Osteocyte (in vitro differentiated cells): ENCODE measurements around the gene FAM120C. TPM values are rescaled to one million over a fixed set of nuclear protein-coding genes. Genes with fewer than 3 reads are reported as not detected.

Experiments
- DNase-seq: peaks from one replicate; pipeline ENCODE4 v3.0.0; 2021; ENCODE audit warnings: mixed read lengths; ENCODE audit not compliant: unreplicated experiment; ENCODE audit errors: extremely low spot score
- H3K27ac Mint-ChIP-seq: one replicate; pipeline ENCODE4 v1.8.0; 2021; ENCODE audit warnings: mild to moderate bottlenecking, mixed read lengths; ENCODE audit not compliant: unreplicated experiment
- H3K27me3 Mint-ChIP-seq: one replicate; pipeline ENCODE4 v1.8.0; 2021; ENCODE audit warnings: mixed read lengths; ENCODE audit not compliant: unreplicated experiment
- H3K36me3 Mint-ChIP-seq: one replicate; pipeline ENCODE4 v1.8.0; 2021; ENCODE audit warnings: mixed read lengths; ENCODE audit not compliant: unreplicated experiment
- H3K4me1 Mint-ChIP-seq: one replicate; pipeline ENCODE4 v1.8.0; 2021; ENCODE audit warnings: mixed read lengths; ENCODE audit not compliant: unreplicated experiment
- H3K4me3 Mint-ChIP-seq: one replicate; pipeline ENCODE4 v1.8.0; 2021; ENCODE audit warnings: mild to moderate bottlenecking, moderate library complexity, mixed read lengths; ENCODE audit not compliant: unreplicated experiment
- H3K9me3 Mint-ChIP-seq: one replicate; pipeline ENCODE4 v1.8.0; 2021; ENCODE audit warnings: mixed read lengths; ENCODE audit not compliant: unreplicated experiment
- CTCF ChIP-seq: fragments of 200-600 bp; sonication (generic); IDR thresholded peaks from 2 replicates; pipeline ENCODE4 v1.5.0; 2021; ENCODE audit warnings: antibody characterized with exemption, mild to moderate bottlenecking, moderate library complexity
- total RNA-seq: library from RNA; stranded (reverse); gene quantifications from 2 replicates; pipeline ENCODE4 v1.2.1, GENCODE V29; 2021

FAM120C gene
- total RNA-seq, 1 donor from 2014 or later: 11.6 TPM

DNA sequence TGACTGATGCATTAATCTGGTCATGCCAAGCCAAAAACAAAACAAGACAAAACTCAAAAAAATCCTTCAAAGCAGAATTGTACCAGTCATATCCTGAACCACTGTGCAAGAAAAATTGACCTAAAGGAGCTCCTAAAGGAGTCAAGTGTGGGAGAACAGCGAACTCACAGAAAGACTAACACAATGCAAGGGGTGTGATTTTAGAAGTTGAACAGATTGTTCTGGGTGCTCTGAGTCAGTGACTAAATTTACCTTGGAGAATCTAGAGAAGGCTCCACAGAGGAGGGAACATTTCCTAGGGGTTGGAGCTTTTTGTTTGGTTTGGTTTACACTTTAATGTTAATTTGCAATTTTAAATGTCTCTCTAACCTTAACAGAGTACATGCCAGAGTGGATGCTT, 89.9 kb downstream of the FAM120C start:
- Mint-ChIP-seq H3K9me3 (peaks cover 8% of the 10 kb centered on the region), H3K4me3 (no peak overlapping the region), H3K4me1 (peaks cover 10% of the 10 kb centered on the region), H3K36me3 (peaks cover 8% of the 10 kb centered on the region), H3K27me3 (no peaks in the 10 kb centered on the region), H3K27ac (peak overlapping the region; percentile 67)
- no peak for TF ChIP-seq CTCF
- no peak for DNase-seq

- H3K9me3 Mint-ChIP-seq: peaks cover 8% of the 10 kb centered on the region
- DNase-seq: no peak
- no peaks in the 10 kb centered on the region for H3K27me3 Mint-ChIP-seq
- no peak overlapping the region for H3K4me3 Mint-ChIP-seq
- peaks cover 8% of the 10 kb centered on the region for H3K36me3 Mint-ChIP-seq
- H3K4me1 Mint-ChIP-seq: peaks cover 10% of the 10 kb centered on the region
- TF ChIP-seq CTCF: no peak
- no peak overlapping the region for H3K27ac Mint-ChIP-seq
Observed at GRCh38 chrX:54090880-54091279, 92.2 kb downstream of the FAM120C start.

- no peak overlapping the region for H3K27ac Mint-ChIP-seq
- peaks cover 8% of the 10 kb centered on the region for H3K36me3 Mint-ChIP-seq
- H3K4me3 Mint-ChIP-seq: no peak overlapping the region
- no peaks in the 10 kb centered on the region for H3K27me3 Mint-ChIP-seq
- no peak for TF ChIP-seq CTCF
- no peak for DNase-seq
- peaks cover 8% of the 10 kb centered on the region for H3K9me3 Mint-ChIP-seq
- H3K4me1 Mint-ChIP-seq: peaks cover 8% of the 10 kb centered on the region
Observed at GRCh38 chrX:54089191-54089590, 93.9 kb downstream of the FAM120C start.

DNA sequence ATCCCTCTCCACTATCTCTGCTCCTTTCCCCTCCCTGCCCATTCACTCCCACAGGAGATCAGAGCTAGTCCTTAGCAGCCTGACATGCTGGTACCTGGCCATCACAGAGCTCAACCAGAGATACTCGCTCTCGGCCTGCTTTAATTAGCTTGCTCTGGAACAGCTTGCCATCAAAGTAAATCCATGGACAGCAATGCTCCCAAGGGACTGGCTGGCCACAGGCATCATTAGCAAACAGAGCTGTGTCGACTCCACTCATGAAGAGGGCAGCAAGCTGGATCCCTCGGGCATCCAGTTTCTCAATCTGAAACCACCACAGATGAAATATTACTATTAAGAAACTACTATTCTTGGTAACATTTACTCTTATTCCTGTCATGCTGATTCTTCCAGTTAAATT, 95.4 kb downstream of the FAM120C start:
- H3K9me3 Mint-ChIP-seq: peaks cover 8% of the 10 kb centered on the region
- H3K4me1 Mint-ChIP-seq: no peaks in the 10 kb centered on the region
- no peak overlapping the region for H3K4me3 Mint-ChIP-seq
- no peak for DNase-seq
- TF ChIP-seq CTCF: no peak
- H3K36me3 Mint-ChIP-seq: peaks cover 8% of the 10 kb centered on the region
- no peaks in the 10 kb centered on the region for H3K27me3 Mint-ChIP-seq
- H3K27ac Mint-ChIP-seq: no peak overlapping the region

DNA sequence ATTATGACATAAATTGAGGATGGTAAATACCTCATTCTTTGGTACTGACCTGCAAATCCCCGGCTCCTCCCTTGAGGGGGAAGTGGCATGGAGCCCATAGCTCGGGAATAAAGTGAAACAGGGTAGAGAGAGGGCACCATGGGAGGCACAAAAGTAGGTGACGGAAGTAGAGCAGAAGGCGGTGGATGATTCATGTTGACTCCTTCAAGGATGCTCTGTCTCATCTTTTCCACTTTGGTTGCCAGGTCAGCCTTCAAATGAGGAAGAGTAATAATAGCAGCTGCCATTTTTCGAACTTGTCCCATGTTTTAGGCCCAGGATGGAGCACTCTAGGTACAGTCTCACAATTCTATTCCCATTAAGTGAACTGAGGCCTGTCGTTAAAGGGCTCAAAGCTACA, 97.4 kb downstream of the FAM120C start:
- no peak for DNase-seq
- H3K4me1 Mint-ChIP-seq: no peaks in the 10 kb centered on the region
- TF ChIP-seq CTCF: no peak
- no peak overlapping the region for H3K27ac Mint-ChIP-seq
- no peaks in the 10 kb centered on the region for H3K27me3 Mint-ChIP-seq
- peaks cover 2% of the 10 kb centered on the region for H3K36me3 Mint-ChIP-seq
- no peak overlapping the region for H3K4me3 Mint-ChIP-seq
- H3K9me3 Mint-ChIP-seq: no peaks in the 10 kb centered on the region
